IMR-90 (cell line): ENCODE measurements around the gene TTC28. TPM values are rescaled to one million over a fixed set of nuclear protein-coding genes. Genes with fewer than 3 reads are reported as not detected.

Source experiments
- ATAC-seq: fragments of 200-7000 bp; cut with Tn5 transposase; 2 replicates; pipeline ENCODE4 v1.9.1; 2020; ENCODE audit warnings: low read depth, mild to moderate bottlenecking, moderate library complexity
- BruUV-seq: library from RNA; stranded (reverse); fragments of 400-500 nt; replicated peaks from 2 replicates; lab custom pipeline; 2021; lab: Mats Ljungman, UMichigan
- CTCF ChIA-PET: fragments of 300-600 bp; formaldehyde crosslinking; extraction: SDS; loops from one replicate; lab custom pipeline; 2021; ENCODE audit warnings: antibody characterized with exemption; lab: Yijun Ruan, JAX
- POLR2A ChIA-PET: fragments of 300-600 bp; sonication (Branson Sonifier 250); formaldehyde crosslinking; loops from one replicate; lab custom pipeline; 2022; ENCODE audit warnings: antibody characterized with exemption; ENCODE audit not compliant: unreplicated experiment; lab: Charles Lee
- DNase-seq: peaks from one replicate; pipeline ENCODE4 v3.0.0; 2013
- H2AFZ ChIP-seq: replicated peaks from 2 replicates; pipeline ENCODE3; 2013; ENCODE audit warnings: low read length, mild to moderate bottlenecking; ENCODE audit not compliant: poor library complexity
- H2AK5ac ChIP-seq: 2 replicates; pipeline ENCODE4 v1.6.1; 2013; ENCODE audit warnings: low read depth, low read length, inconsistent platforms
- H2AK9ac ChIP-seq: replicated peaks from 2 replicates; pipeline ENCODE3; 2013; ENCODE audit warnings: mild to moderate bottlenecking, low read depth, low read length, moderate library complexity; ENCODE audit not compliant: poor library complexity
- H2BK120ac ChIP-seq: 2 replicates; pipeline ENCODE4 v1.6.1; 2013; ENCODE audit warnings: low read depth, low read length, inconsistent platforms
- H2BK15ac ChIP-seq: 3 replicates; pipeline ENCODE4 v1.6.1; 2013; ENCODE audit warnings: low read depth, low read length, inconsistent platforms
- H2BK20ac ChIP-seq: 2 replicates; pipeline ENCODE4 v1.6.1; 2013; ENCODE audit warnings: low read depth, mild to moderate bottlenecking, inconsistent platforms, low read length, moderate library complexity
- H2BK5ac ChIP-seq: 2 replicates; pipeline ENCODE4 v1.6.1; 2013; ENCODE audit warnings: mild to moderate bottlenecking, low read depth, low read length, inconsistent platforms; ENCODE audit not compliant: poor library complexity, severe bottlenecking
- H3K14ac ChIP-seq: replicated peaks from 2 replicates; pipeline ENCODE4 v1.6.1; 2013; ENCODE audit warnings: low read depth, low read length, inconsistent platforms
- H3K18ac ChIP-seq: 2 replicates; pipeline ENCODE4 v1.6.1; 2013; ENCODE audit warnings: low read depth, low read length, control low read depth
- H3K23ac ChIP-seq: 2 replicates; pipeline ENCODE4 v1.6.1; 2013; ENCODE audit warnings: low read depth, low read length, inconsistent platforms
- H3K27ac ChIP-seq: 2 replicates; pipeline ENCODE4 v1.5.1; 2013; ENCODE audit warnings: mild to moderate bottlenecking, control low read depth, low read length; ENCODE audit not compliant: insufficient read depth
- H3K27me3 ChIP-seq: 2 replicates; pipeline ENCODE4 v1.6.1; 2013; ENCODE audit warnings: low read length; ENCODE audit not compliant: control insufficient read depth, insufficient read depth
- H3K36me3 ChIP-seq: 2 replicates; pipeline ENCODE4 v1.6.1; 2013; ENCODE audit warnings: low read length, mixed read lengths; ENCODE audit not compliant: control insufficient read depth, insufficient read depth
- H3K4ac ChIP-seq: 2 replicates; pipeline ENCODE4 v1.6.1; 2013; ENCODE audit warnings: low read depth, low read length, inconsistent platforms
- H3K4me1 ChIP-seq: 2 replicates; pipeline ENCODE4 v1.6.1; 2013; ENCODE audit warnings: low read length, mixed read lengths; ENCODE audit not compliant: control insufficient read depth, insufficient read depth
- H3K4me2 ChIP-seq: 2 replicates; pipeline ENCODE4 v1.6.1; 2013; ENCODE audit warnings: low read depth, mild to moderate bottlenecking, control low read depth, low read length, moderate library complexity
- H3K4me3 ChIP-seq: 2 replicates; pipeline ENCODE4 v1.5.1; 2013; ENCODE audit warnings: low read depth, mild to moderate bottlenecking, control low read depth, low read length, moderate library complexity; ENCODE audit not compliant: insufficient read depth
- H3K56ac ChIP-seq: 2 replicates; pipeline ENCODE4 v1.6.1; 2013; ENCODE audit warnings: low read length, inconsistent platforms; ENCODE audit not compliant: insufficient read depth; ENCODE audit errors: extremely low read depth
- H3K79me1 ChIP-seq, 2 experiments: 2 replicates each; pipeline ENCODE4 v1.6.1; 2013; ENCODE audit warnings: low read length in 2 of 2, inconsistent platforms in 1 of 2, low read depth in 1 of 2
- H3K9ac ChIP-seq: 2 replicates; pipeline ENCODE4 v1.6.1; 2013; ENCODE audit warnings: low read depth, low read length, control low read depth
- H3K9me1 ChIP-seq: 2 replicates; pipeline ENCODE4 v1.6.1; 2013; ENCODE audit warnings: low read length, inconsistent platforms; ENCODE audit not compliant: insufficient read depth
- H3K9me3 ChIP-seq: 2 replicates; pipeline ENCODE4 v1.6.1; 2013; ENCODE audit warnings: low read length; ENCODE audit not compliant: control insufficient read depth, insufficient read depth
- H4K20me1 ChIP-seq: 2 replicates; pipeline ENCODE4 v1.6.1; 2013; ENCODE audit warnings: low read length, inconsistent platforms; ENCODE audit not compliant: insufficient read depth
- H4K5ac ChIP-seq: 2 replicates; pipeline ENCODE4 v1.6.1; 2013; ENCODE audit warnings: mild to moderate bottlenecking, low read depth, low read length, control low read depth
- H4K8ac ChIP-seq, 2 experiments: 2 replicates each; pipeline ENCODE4 v1.6.1; 2013; ENCODE audit warnings: low read depth in 2 of 2, low read length in 2 of 2, control low read depth in 1 of 2, inconsistent platforms in 1 of 2
- H4K91ac ChIP-seq: 2 replicates; pipeline ENCODE4 v1.6.1; 2013; ENCODE audit warnings: low read depth, low read length, inconsistent platforms; ENCODE audit not compliant: insufficient read depth
- MXI1 ChIP-seq: IDR thresholded peaks from 2 replicates; pipeline ENCODE4 v1.6.1; 2012; ENCODE audit warnings: low read depth, mild to moderate bottlenecking, low read length, moderate library complexity, borderline replicate concordance
- RCOR1 ChIP-seq: IDR thresholded peaks from 2 replicates; pipeline ENCODE4 v1.6.1; 2012; ENCODE audit warnings: mild to moderate bottlenecking, low read length, improper control_type of control experiment; ENCODE audit not compliant: insufficient replicate concordance
- RFX5 ChIP-seq: IDR thresholded peaks from 2 replicates; pipeline ENCODE4 v1.8.0; 2012; ENCODE audit warnings: low read depth, mild to moderate bottlenecking, low read length, moderate library complexity
- WGBS, 2 experiments: methylation state at CpG; one replicate each; pipeline versions ENCODE4 v1.1.5 to v1.1.7; 2013; ENCODE audit warnings: missing lambda C conversion rate in 2 of 2; ENCODE audit not compliant: insufficient read length in 1 of 2; ENCODE audit errors: extremely low coverage in 2 of 2; 5-methylcytosine and 5-hydroxymethylcytosine counted together
- dilution Hi-C: fragments of 300-500 bp; cut with HindIII; formaldehyde crosslinking; loops from one replicate; pipeline ENCODE4 v1.14.3; 2018; ENCODE audit warnings: low sequenced_read_pairs; ENCODE audit not compliant: unreplicated experiment
- in situ Hi-C: fragments of 300-500 bp; cut with MboI; formaldehyde crosslinking; loops from 3 replicates; pipeline ENCODE4 v1.14.3; 2019; ENCODE audit warnings: low sequenced_read_pairs, inconsistent platforms, mixed read lengths
- intact Hi-C: fragments of 100-400 bp; cut with micrococcal nuclease; formaldehyde crosslinking; loops from 2 replicates; pipeline ENCODE4 v1.10.0; 2022
- polyA plus RNA-seq, 3 experiments: library from polyadenylated mRNA; depleted of rRNA; stranded (reverse); fragments of >200 nt; gene quantifications; 2 replicates each; pipeline ENCODE4 v1.2.3, GENCODE V29; 2012; ENCODE audit warnings: low replicate concordance in 1 of 3
- total RNA-seq: library from RNA; depleted of rRNA; stranded (reverse); fragments of >200 nt; gene quantifications from 2 replicates; pipeline ENCODE4 v1.2.3, GENCODE V29; 2012

TTC28 gene
- total and polyA plus RNA-seq, 2 of the 4 experiments (the other 2 are of a cell fraction) = 5.6 to 13.3 TPM

DNA sequence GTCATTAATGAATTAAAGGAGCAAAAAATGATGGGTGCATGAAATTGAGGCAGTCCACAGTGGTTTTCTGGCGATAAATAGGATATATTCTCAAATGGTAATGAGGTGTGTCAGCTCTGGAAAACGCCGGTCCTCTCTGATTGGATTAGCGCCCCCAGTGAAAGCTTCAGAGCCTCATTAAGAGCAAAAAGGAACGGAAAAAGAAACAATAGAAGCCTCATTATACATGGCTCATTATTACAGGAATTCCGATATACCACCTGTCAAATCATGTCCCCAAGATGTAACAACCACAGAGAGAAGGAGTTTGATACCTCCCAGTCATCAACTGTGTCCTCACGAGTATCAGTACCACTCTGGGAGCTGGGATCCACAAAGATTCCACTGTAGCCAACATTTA is 584.9 kb downstream of the TTC28 start:
- no peak overlapping the region for H3K14ac ChIP-seq
- H2BK120ac ChIP-seq = no peak overlapping the region
- H3K79me1 ChIP-seq = no peaks in the 10 kb centered on the region
- H4K5ac ChIP-seq = no peak overlapping the region
- H3K4me1 ChIP-seq = peaks cover 3% of the 10 kb centered on the region; the same call in 1 of the 2 replicates
- H3K4me3 ChIP-seq = no peak overlapping the region
- in situ Hi-C loops = no loop called here
- no peaks in the 10 kb centered on the region for H3K9me3 ChIP-seq
- no peak overlapping the region for H3K9ac ChIP-seq
- no TSS peak for BruUV-seq
- intact Hi-C loops = no loop called here
- no peak overlapping the region for H3K18ac ChIP-seq
- no peak for DNase-seq
- no peak overlapping the region for H3K4me2 ChIP-seq
- no peak overlapping the region for H3K56ac ChIP-seq
- H3K4ac ChIP-seq = no peak overlapping the region
- WGBS, 2 experiments = 100% methylated on average over 1 of the region's 7 CpGs; no CpG with 5 or more reads in 1 of the 2 experiments
- no peak for ATAC-seq
- no peak overlapping the region for H2AK5ac ChIP-seq
- no peak overlapping the region for H3K23ac ChIP-seq
- POLR2A ChIA-PET = no interaction called here
- CTCF ChIA-PET = interaction anchor here (1.4 kb wide), 1 partner anchor 17 kb away, joined by 5 read pairs; no protein-coding TSS in a partner anchor
- peaks cover 6% of the 10 kb centered on the region; the same call in 1 of the 2 replicates for H3K9me1 ChIP-seq
- H2BK5ac ChIP-seq = no peak overlapping the region
- no peak overlapping the region for H2AK9ac ChIP-seq
- H3K36me3 ChIP-seq = peaks cover 35% of the 10 kb centered on the region
- no peak overlapping the region for H4K91ac ChIP-seq
- H3K27me3 ChIP-seq = no peaks in the 10 kb centered on the region
- H4K8ac ChIP-seq = no peak overlapping the region
- no peak overlapping the region for H3K27ac ChIP-seq
- dilution Hi-C loops = no loop called here
- no peak overlapping the region for H2BK20ac ChIP-seq
- H2BK15ac ChIP-seq = no peak overlapping the region
- H4K20me1 ChIP-seq = no peaks in the 10 kb centered on the region
- H2AFZ ChIP-seq = no peak overlapping the region
- no peak for TF ChIP-seq RCOR1
- TF ChIP-seq MXI1 = no peak
- no peak for TF ChIP-seq RFX5
